Ishikawa (cell line): ENCODE measurements around the gene ACOXL.

Experiments used
- CEBPB ChIP-seq: IDR thresholded peaks from 2 replicates; pipeline ENCODE4 v1.6.1; 2012
- CREB1 ChIP-seq: IDR thresholded peaks from 2 replicates; pipeline ENCODE4 v1.6.1; 2012; ENCODE audit warnings: low read depth
- EGR1 ChIP-seq: IDR thresholded peaks from 2 replicates; pipeline ENCODE4 v1.6.1; 2012
- EP300 ChIP-seq: IDR thresholded peaks from 2 replicates; pipeline ENCODE4 v1.6.1; 2012; ENCODE audit warnings: borderline replicate concordance
- FOXM1 ChIP-seq: IDR thresholded peaks from 2 replicates; pipeline ENCODE4 v1.6.1; 2012; ENCODE audit warnings: low read depth, borderline replicate concordance
- NFIC ChIP-seq: IDR thresholded peaks from 2 replicates; pipeline ENCODE4 v1.6.1; 2012
- RAD21 ChIP-seq: IDR thresholded peaks from 2 replicates; pipeline ENCODE4 v1.6.1; 2012; ENCODE audit warnings: low read depth
- TAF1 ChIP-seq: IDR thresholded peaks from 2 replicates; pipeline ENCODE4 v1.6.1; 2012; ENCODE audit warnings: low read depth, mild to moderate bottlenecking
- TEAD4 ChIP-seq: IDR thresholded peaks from 2 replicates; pipeline ENCODE4 v1.6.1; 2012
- YY1 ChIP-seq: IDR thresholded peaks from 2 replicates; pipeline ENCODE4 v1.6.1; 2012; ENCODE audit warnings: low read depth
- TF ChIP-seq, protein P1 (sequence below): IDR thresholded peaks from 2 replicates; pipeline ENCODE4 v1.6.1; 2012

- TF ChIP-seq, protein P1, sequence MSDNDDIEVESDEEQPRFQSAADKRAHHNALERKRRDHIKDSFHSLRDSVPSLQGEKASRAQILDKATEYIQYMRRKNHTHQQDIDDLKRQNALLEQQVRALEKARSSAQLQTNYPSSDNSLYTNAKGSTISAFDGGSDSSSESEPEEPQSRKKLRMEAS = no peak
- TF ChIP-seq TAF1 (no peak), EP300 (no peak), EGR1 (no peak), YY1 (no peak), RAD21 (no peak), NFIC (no peak), FOXM1 (no peak), CREB1 (no peak), CEBPB (no peak), TEAD4 (no peak)
These were observed 309.9 kb downstream of the ACOXL start for GRCh38 chr2:111042261-111042660.
